Nephron progenitor cell (in vitro differentiated cells): ENCODE results near the gene LRRN3.

Source experiments
- DNase-seq: peaks from one replicate; pipeline ENCODE4 v3.0.0; 2021
- H3K27ac Mint-ChIP-seq: 2 replicates; pipeline ENCODE4 v1.8.0; 2021; ENCODE audit warnings: mild to moderate bottlenecking, moderate library complexity, mixed read lengths
- H3K27me3 Mint-ChIP-seq: 2 replicates; pipeline ENCODE4 v1.8.0; 2021; ENCODE audit warnings: mild to moderate bottlenecking, low read depth, mixed read lengths; ENCODE audit not compliant: poor library complexity
- H3K36me3 Mint-ChIP-seq: 2 replicates; pipeline ENCODE4 v1.8.0; 2021; ENCODE audit warnings: low read depth, mixed read lengths
- H3K4me1 Mint-ChIP-seq: 2 replicates; pipeline ENCODE4 v1.8.0; 2021; ENCODE audit warnings: mixed read lengths
- H3K4me3 Mint-ChIP-seq: 2 replicates; pipeline ENCODE4 v1.8.0; 2021; ENCODE audit warnings: mild to moderate bottlenecking, moderate library complexity, mixed read lengths
- H3K9me3 Mint-ChIP-seq: 2 replicates; pipeline ENCODE4 v1.8.0; 2021; ENCODE audit warnings: mild to moderate bottlenecking, moderate library complexity, mixed read lengths
- TF ChIP-seq, protein P1 (sequence below): fragments of 200-600 bp; sonication (generic); IDR thresholded peaks from 2 replicates; pipeline ENCODE4 v1.5.0; 2021; ENCODE audit warnings: antibody characterized with exemption

The LRRN3 gene

DNA sequence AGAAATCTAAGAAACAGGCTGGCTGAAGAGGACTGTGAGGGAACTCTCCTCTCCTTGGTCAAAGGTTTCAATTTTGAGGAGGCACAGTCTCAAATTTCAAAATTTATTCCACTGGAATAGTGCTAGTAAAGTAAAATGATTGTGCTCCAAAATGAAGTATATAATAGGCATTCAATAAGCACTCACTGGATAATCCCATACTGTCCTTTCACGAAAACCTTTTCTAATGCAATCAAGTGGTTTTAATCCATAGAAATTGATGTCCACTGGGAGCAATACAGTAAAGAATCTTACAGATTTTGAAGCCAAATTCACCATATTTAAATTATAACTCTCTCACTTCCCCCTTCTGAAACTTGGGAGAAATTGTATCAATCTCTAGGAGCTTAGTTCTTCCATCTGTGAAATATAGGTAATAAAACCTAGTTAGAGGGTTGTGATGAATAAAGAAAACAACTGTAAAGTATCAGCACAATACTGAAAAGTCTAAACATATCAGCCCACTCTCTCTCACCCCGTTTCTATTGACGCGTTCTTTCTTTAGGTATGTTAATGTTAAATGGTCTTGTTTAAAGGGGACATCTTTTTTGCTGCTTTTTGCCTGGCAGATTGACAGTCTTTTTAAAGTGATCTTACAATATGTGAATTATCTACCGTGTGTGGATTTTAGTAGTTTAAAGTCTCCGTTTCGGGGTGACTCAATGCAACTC, 40.8 kb upstream of the LRRN3 start:
- Mint-ChIP-seq H3K4me1 (peaks cover 12% of the 10 kb centered on the region), H3K36me3 (no peaks in the 10 kb centered on the region), H3K4me3 (no peak overlapping the region), H3K27me3 (no peaks in the 10 kb centered on the region), H3K9me3 (peaks cover 3% of the 10 kb centered on the region), H3K27ac (peak overlapping the region; percentile 58)
- no peak for DNase-seq
- TF ChIP-seq, protein P1, sequence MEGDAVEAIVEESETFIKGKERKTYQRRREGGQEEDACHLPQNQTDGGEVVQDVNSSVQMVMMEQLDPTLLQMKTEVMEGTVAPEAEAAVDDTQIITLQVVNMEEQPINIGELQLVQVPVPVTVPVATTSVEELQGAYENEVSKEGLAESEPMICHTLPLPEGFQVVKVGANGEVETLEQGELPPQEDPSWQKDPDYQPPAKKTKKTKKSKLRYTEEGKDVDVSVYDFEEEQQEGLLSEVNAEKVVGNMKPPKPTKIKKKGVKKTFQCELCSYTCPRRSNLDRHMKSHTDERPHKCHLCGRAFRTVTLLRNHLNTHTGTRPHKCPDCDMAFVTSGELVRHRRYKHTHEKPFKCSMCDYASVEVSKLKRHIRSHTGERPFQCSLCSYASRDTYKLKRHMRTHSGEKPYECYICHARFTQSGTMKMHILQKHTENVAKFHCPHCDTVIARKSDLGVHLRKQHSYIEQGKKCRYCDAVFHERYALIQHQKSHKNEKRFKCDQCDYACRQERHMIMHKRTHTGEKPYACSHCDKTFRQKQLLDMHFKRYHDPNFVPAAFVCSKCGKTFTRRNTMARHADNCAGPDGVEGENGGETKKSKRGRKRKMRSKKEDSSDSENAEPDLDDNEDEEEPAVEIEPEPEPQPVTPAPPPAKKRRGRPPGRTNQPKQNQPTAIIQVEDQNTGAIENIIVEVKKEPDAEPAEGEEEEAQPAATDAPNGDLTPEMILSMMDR = no peak

DNA sequence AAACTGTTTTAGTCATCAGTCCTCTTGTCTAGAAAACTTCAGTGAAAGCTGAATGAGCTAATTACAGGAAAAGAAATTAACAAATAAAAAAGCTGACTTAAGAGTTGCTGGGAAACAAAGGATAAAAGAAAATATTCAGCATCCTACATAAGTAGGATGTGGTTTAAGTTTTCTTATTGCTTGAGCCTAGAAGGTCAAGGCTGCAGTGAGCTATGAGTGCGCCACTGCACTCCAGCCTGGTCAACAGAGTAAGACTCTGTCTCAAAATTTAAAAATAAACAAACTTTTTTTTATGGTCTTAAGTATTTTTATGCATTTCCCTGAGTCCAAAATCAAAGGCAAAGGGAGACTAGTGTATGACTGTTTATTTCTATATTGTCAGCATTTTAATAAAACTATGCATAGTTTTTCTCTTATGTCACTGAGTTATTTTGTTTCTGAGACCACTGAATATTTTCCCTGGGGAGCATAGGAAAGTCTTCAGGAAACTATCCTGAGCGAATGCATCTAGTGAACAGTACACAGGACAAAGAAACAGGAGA, 40.0 kb upstream of the LRRN3 start:
- TF ChIP-seq, protein P1 = no peak
- DNase-seq = no peak
- H3K27me3 Mint-ChIP-seq = no peaks in the 10 kb centered on the region
- H3K36me3 Mint-ChIP-seq = no peaks in the 10 kb centered on the region
- no peak overlapping the region for H3K4me3 Mint-ChIP-seq
- H3K27ac Mint-ChIP-seq = no peak overlapping the region
- H3K4me1 Mint-ChIP-seq = peaks cover 12% of the 10 kb centered on the region
- peaks cover 3% of the 10 kb centered on the region for H3K9me3 Mint-ChIP-seq

DNA sequence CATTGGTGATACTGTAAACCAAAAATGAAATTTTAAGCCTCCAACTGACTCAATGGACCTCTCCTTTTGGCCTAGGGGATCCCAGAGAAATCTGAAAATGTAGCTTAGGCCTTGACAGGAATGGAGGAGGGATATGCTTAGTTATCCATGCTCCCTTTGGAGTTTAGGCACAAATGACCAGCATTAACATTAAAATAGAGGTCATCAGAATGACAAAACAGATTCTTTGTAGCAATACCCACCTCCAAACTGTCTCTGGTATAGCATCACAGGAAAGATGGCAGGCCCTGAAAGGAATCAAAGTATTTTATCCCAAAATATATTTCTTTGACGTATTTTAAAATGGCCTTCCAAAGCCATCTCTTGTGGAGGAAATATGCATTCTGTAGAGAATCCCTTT, 39.1 kb upstream of the LRRN3 start:
- TF ChIP-seq, protein P1 = no peak
- Mint-ChIP-seq H3K27ac (no peak overlapping the region), H3K27me3 (no peaks in the 10 kb centered on the region), H3K9me3 (peaks cover 3% of the 10 kb centered on the region), H3K4me1 (peaks cover 12% of the 10 kb centered on the region), H3K4me3 (no peak overlapping the region), H3K36me3 (no peaks in the 10 kb centered on the region)
- no peak for DNase-seq

DNA sequence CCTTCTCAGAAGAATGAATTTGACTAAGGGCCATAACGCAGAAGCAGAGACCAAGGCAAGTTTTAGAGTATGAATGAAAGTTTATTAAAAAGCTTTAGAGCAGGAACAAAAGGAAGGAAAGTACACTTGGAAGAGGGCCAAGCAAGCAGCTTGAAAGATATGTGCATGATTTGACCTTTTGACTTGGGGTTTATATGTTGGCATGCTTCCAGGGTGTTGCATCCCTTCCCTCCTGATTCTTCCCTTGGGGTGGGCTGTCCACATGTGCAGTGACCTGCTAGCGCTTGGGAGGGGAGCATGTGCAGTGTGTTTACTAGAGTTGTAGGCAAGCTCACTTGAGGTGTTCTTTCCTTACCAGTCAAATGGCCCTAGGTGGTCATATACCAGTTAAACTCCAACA, 37.9 kb upstream of the LRRN3 start:
- Mint-ChIP-seq H3K27me3 (no peaks in the 10 kb centered on the region), H3K36me3 (no peaks in the 10 kb centered on the region), H3K4me1 (peaks cover 12% of the 10 kb centered on the region), H3K9me3 (peaks cover 3% of the 10 kb centered on the region), H3K27ac (no peak overlapping the region), H3K4me3 (no peak overlapping the region)
- DNase-seq = no peak
- TF ChIP-seq, protein P1 = no peak

DNA sequence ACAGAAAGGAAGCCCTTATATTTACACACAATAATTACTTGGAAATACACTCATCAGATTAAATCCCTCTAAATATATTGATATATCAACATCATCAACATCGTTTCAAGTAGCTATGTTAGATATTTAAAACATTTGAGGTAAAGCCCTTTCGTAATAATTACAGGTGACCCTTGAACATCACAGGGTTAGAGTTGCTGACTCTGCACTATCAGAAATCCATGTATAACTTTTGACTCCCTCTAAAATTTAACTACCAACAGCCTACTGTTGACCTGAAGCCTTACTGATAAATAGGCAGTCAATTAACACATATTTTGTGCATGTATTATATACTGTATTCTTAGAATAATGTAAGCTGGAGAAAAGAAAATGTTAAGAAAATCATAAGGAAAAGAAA, 34.6 kb upstream of the LRRN3 start:
- no peak overlapping the region for H3K4me3 Mint-ChIP-seq
- H3K27ac Mint-ChIP-seq = no peak overlapping the region
- no peak for DNase-seq
- peaks cover 6% of the 10 kb centered on the region for H3K9me3 Mint-ChIP-seq
- TF ChIP-seq, protein P1 = no peak
- H3K4me1 Mint-ChIP-seq = no peaks in the 10 kb centered on the region
- H3K36me3 Mint-ChIP-seq = no peaks in the 10 kb centered on the region
- no peaks in the 10 kb centered on the region for H3K27me3 Mint-ChIP-seq

DNA sequence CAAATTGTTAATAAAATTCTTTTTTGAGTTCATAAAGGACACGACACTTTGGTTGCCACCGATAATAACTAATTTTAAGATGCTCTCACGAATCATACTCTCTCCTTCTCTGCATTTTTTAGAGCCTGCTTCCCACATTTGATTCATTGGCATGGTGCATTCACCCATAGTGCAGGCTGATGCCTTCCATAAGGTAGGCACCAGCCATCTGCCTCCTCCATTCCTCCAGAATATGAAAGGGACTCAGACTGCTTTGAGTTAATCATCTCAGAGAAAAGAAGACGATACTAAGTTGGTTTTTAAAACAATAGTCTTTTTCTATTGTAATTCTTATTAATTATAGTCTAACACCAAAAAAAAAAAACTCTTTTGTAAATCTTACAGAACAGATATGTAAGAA, 33.9 kb upstream of the LRRN3 start:
- no peak overlapping the region for H3K4me3 Mint-ChIP-seq
- H3K4me1 Mint-ChIP-seq = no peaks in the 10 kb centered on the region
- TF ChIP-seq, protein P1 = no peak
- no peaks in the 10 kb centered on the region for H3K27me3 Mint-ChIP-seq
- H3K9me3 Mint-ChIP-seq = peaks cover 10% of the 10 kb centered on the region
- H3K27ac Mint-ChIP-seq = no peak overlapping the region
- no peak for DNase-seq
- H3K36me3 Mint-ChIP-seq = peaks cover 4% of the 10 kb centered on the region
